Fibroblast of mammary gland (primary cell): ENCODE measurements around the gene BCL10.
A peak's percentile ranks its signal among the peaks of the same experiment; 100 is the strongest.

Experiments used
- DNase-seq: peaks from one replicate; pipeline ENCODE4 v3.0.0-alpha.2; 2010; ENCODE audit warnings: low read depth
- H3K4me3 ChIP-seq: 2 replicates; pipeline ENCODE4 v1.5.1; 2011; ENCODE audit warnings: low read depth, mild to moderate bottlenecking, low read length, moderate library complexity; ENCODE audit not compliant: control insufficient read depth
- CTCF ChIP-seq: conservative IDR thresholded peaks from 2 replicates; pipeline ENCODE4 v1.5.1; 2011; ENCODE audit warnings: low read depth, low read length, inconsistent platforms; ENCODE audit not compliant: control insufficient read depth, insufficient read depth

BCL10 gene

GRCh38 chr1:85244271-85245061 lies 32.0 kb downstream of the BCL10 start:
- TF ChIP-seq CTCF: no peak
- peak; percentile 61 for DNase-seq
- H3K4me3 ChIP-seq: no peak overlapping the region

- no peak overlapping the region for H3K4me3 ChIP-seq
- no peak for DNase-seq
- TF ChIP-seq CTCF: no peak
Measured at GRCh38 chr1:85243372-85243771, 33.1 kb downstream of the BCL10 start.

GRCh38 chr1:85240643-85241042 lies 35.8 kb downstream of the BCL10 start:
- H3K4me3 ChIP-seq: no peak overlapping the region
- no peak for TF ChIP-seq CTCF
- DNase-seq: no peak

- no peak for DNase-seq
- no peak overlapping the region for H3K4me3 ChIP-seq
- TF ChIP-seq CTCF: peak; percentile 26
Measured at GRCh38 chr1:85240174-85240601, 36.2 kb downstream of the BCL10 start.

GRCh38 chr1:85237613-85238012 lies 38.8 kb downstream of the BCL10 start:
- DNase-seq: no peak
- H3K4me3 ChIP-seq: no peak overlapping the region
- no peak for TF ChIP-seq CTCF

GRCh38 chr1:85230305-85230977 lies 46.0 kb downstream of the BCL10 start:
- no peak overlapping the region for H3K4me3 ChIP-seq
- no peak for DNase-seq
- peak; percentile 42 for TF ChIP-seq CTCF
